ENCODE results near the gene EIF5.
"Not testable (repeated sequence)": the region's sequence is repeated elsewhere in the genome, so short reads cannot be mapped to it uniquely, and the experiment has no call there.

Gene EIF5

DNA sequence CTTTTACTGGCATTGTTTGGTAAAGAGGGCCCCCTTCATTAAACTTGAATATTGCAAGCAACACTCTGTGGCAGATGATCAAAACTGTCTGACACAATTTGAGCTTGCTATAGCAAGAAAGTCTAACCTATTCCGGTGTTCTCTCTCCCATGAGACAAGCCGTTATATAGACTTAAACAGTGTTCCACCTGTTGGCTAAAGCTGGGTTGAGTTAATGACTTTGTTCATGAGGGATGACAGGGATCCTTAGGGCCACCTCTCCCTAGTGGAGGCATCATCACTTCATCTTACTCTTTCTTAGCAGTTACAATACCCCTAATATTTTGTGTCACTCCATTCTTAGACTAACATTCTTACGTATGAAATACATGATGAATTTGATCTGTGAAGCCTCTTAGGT, 3.8 kb downstream of the EIF5 start:
- DNase-seq: no peak

GRCh38 chr14:103339561-103339960, 5.5 kb downstream of the EIF5 start:
- no peak for DNase-seq

DNA sequence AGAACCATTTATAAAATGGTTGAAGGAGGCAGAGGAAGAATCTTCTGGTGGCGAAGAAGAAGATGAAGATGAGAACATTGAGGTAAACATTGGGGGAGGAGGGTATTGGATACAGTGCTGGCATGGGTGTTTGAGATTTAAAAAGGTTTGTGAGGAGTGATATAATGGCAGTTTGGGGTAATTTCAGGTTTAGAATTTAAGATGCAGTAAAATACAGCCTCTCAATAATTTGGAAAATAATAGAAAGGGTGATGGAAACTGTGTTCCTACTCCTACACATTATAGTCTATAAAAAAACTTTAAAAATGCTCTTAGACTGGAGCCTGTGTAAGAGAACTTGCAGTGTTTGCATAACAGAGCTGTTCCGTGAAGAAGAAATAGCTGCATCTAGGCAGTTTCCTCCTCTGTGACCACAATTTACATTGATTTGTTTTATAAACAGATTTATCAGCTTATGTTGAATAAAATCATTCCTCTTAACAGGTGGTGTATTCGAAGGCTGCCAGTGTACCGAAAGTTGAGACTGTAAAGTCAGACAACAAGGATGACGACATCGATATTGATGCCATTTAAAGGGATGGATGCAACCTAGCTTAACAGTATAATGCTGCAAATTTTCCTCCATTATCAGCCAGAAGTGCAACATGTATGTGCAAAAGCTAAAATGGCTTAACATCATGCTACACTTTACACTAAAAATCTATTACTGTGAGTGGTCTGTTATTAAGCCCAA, 6.6 kb downstream of the EIF5 start:
- DNase-seq: no peak

GRCh38 chr14:103341250-103342129, 7.5 kb downstream of the EIF5 start:
- no peak for DNase-seq

- no peak for DNase-seq
These were observed 9.3 kb downstream of the EIF5 start for GRCh38 chr14:103343164-103343879.

GRCh38 chr14:103343905-103344797, 10.1 kb downstream of the EIF5 start:
- no peak for DNase-seq

DNA sequence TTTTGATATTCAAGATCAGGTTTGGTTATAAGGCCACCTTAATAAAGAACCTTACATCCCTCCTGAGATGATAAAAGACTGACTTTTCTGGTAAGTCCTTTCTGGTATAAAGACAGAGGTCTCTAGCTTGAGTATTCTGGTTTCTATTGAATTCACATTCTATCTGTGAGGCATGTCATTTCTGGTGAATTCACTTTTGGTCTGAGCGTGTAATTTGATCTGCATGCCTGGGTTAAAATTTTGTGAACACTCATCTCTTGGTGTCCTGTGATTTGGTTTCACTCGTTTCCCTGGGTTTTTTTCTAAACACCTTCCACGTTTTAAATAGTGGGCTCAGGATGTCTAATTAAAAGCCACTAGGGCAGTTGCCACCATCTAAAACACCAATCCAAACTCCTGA, 12.2 kb downstream of the EIF5 start:
- no peak for DNase-seq

DNA sequence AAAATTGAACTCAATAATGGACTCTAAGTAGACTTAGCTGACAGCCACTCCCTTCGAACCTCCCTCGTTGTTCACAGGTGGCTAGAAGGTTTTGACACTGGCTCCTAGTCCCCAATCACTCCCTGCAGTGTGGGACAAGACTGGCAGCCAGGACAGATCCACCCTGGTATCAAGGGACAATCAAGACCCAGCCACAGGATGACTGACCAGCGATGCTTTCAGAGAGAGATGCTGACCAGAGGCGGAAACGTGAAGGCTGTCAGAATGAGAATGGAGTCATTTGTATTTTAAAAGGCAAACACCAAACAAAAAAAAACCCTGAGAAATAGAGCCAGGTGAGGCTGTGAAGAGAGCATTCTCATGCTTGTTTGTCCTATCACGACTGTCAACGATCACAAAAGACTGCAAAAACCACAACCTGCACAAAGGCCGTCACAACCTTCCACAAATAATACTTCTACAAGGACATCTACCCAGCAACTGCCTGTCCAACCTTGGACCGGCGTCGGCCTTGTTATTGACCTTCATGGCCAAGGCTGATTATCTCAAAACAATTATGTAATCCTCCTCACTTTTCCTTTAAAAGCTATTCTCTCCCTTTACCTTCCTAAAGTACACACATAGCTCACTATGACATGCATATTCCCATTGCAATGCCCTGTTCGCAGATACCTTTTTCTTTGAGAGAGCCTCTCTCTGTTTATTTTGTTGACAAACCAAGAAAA, 13.2 kb downstream of the EIF5 start:
- no peak for DNase-seq

GRCh38 chr14:103348154-103348553, 14.1 kb downstream of the EIF5 start:
- DNase-seq: no peak

- DNase-seq: no peak
These were observed 15.9 kb downstream of the EIF5 start for GRCh38 chr14:103349982-103350381.

GRCh38 chr14:103353362-103353761, 19.3 kb downstream of the EIF5 start:
- no peak for DNase-seq

DNA sequence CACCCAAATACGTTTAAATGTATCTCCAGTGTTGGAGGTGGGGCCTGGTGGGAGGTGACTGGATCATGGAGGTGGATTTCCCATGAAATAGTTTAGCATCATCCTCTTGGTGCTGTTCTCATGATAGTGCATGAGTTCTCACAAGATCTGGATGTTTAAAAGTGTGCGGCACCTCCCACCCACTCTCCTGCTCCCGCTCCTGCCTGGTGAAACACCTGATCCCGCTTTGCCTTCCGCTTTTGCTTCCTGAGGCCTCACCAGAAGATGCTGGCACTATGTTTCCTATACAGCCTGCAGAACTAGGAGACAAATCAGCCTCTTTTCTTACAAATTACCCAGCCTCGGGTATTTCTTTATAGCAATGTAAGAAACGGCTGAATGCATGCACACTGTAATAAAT, 20.1 kb downstream of the EIF5 start:
- DNase-seq: no peak

GRCh38 chr14:103356024-103356682, 22.1 kb downstream of the EIF5 start:
- no peak for DNase-seq

DNA sequence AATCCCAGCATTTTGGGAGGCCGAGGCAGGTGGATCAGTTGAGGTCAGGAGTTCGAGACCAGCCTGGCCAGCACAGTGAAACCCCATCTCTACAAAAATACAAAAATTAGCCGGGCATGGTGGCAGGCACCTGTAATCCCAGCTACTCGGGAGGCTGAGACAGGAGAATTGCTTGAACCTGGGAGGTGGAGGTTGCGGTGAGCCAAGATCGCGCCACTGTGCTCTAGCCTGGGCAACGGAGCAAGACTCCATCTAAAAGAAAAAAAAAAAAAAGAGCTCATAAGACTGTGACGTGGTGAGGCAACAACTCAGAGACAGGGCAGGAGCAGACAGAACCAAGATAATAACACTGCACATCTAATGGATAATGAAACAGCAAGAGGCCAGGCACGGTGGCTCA, 23.5 kb downstream of the EIF5 start:
- not testable (repeated sequence) for DNase-seq

DNA sequence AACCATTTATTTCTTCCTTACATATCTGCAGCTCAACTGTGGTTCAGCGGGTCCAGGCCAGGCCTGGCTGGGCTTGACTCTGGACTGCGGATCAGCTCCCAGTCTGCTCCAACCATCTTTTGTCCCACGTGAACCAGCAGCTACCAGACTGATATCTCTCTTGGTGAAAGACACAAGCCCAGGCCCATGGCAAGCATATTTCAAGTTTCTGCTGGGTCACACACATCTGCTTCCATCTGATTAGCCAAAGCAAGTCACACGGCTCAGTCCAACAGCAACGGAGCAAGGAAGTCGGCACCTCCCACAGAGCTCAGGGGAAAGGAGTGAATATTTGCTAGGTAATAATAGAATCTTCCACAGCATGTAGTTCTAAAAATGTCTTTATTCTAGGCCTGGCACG, 26.5 kb downstream of the EIF5 start:
- DNase-seq: no peak

GRCh38 chr14:103361867-103362266, 27.8 kb downstream of the EIF5 start:
- no peak for DNase-seq

DNA sequence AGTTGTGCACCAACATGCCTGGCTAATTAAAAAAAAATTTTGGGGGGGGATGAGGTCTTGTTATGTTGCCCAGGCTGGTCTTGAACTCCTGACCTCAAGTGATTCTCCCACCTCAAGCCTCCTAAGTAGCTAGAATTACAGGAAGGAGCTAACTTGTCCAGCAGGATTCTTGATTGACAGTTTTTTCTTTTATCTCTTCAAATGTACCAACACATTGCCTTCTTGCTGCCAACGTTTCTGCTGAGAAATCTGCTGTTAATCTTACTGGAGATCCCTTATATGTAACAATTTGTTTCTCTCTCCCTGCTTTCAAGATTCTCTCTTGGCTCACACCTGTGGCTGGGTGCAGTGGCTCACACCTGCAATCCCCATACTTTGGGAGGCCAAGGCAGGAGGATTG, 28.7 kb downstream of the EIF5 start:
- no peak for DNase-seq

GRCh38 chr14:103366741-103367140, 32.7 kb downstream of the EIF5 start:
- no peak for DNase-seq

DNA sequence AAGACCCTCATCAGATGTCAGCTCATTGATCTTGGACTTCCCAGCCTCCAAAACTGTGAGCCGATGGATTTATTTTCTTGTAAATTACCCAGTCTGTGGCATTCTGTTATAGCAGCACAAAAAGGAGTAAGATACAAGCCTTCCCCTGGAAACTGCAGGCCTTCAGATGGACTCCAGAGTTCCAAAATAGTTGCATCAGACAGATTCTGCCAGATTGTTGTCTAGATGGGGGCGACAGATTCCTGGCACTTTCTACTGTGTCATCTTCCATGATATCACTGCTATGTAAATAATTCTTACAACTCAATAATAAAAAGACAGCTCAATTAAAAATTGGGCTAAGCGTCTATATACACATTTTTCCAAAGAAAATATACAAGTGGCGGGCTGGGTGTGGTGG, 34.0 kb downstream of the EIF5 start:
- DNase-seq: no peak

- DNase-seq: no peak
These were observed 36.0 kb downstream of the EIF5 start for GRCh38 chr14:103370087-103370486.

- DNase-seq: no peak
These were observed 38.0 kb downstream of the EIF5 start for GRCh38 chr14:103372017-103372416.
